BJ (cell line): Measurements from ENCODE around the gene KLF14. TPM values are rescaled to one million over a fixed set of nuclear protein-coding genes. Genes with fewer than 3 reads are reported as not detected.

Experiments
- CTCF ChIA-PET: fragments of 350-600 bp; formaldehyde crosslinking; extraction: SDS; loops from one replicate; lab custom pipeline; 2021; ENCODE audit warnings: antibody characterized with exemption, inconsistent platforms; lab: Yijun Ruan, JAX
- POLR2A ChIA-PET: fragments of 300-600 bp; sonication (Branson Sonifier 250); formaldehyde crosslinking; extraction: SDS; loops from one replicate; lab custom pipeline; 2021; ENCODE audit warnings: antibody characterized with exemption; lab: Charles Lee
- DNase-seq: peaks from one replicate; pipeline ENCODE4 v3.0.0-alpha.2; 2011; ENCODE audit warnings: low read depth
- H3K27me3 ChIP-seq: 2 replicates; pipeline ENCODE4 v1.6.0; 2011; ENCODE audit warnings: low read length; ENCODE audit not compliant: control insufficient read depth, insufficient read depth
- H3K36me3 ChIP-seq: 2 replicates; pipeline ENCODE4 v1.5.1; 2011; ENCODE audit warnings: low read length; ENCODE audit not compliant: control insufficient read depth, insufficient read depth
- H3K4me3 ChIP-seq: 2 replicates; pipeline ENCODE4 v1.5.1; 2011; ENCODE audit warnings: low read depth, mild to moderate bottlenecking, control low read depth, low read length
- polyA plus RNA-seq: library from polyadenylated mRNA; depleted of rRNA; stranded (reverse); fragments of >200 nt; gene quantifications from 2 replicates; pipeline ENCODE4 v1.2.3, GENCODE V29; 2011
- TF ChIP-seq, protein P1 (sequence below): IDR thresholded peaks from 2 replicates; pipeline ENCODE4 v1.5.1; 2011; ENCODE audit warnings: low read depth, mild to moderate bottlenecking, control low read depth, inconsistent platforms, low read length, moderate library complexity; ENCODE audit not compliant: insufficient read depth

KLF14 gene
- polyA plus RNA-seq, 1 experiment, result not detected

GRCh38 chr7:130732980-130733930 lies 752 bp downstream of the KLF14 start:
- DNase-seq, result no peak
- Histone ChIP-seq H3K4me3 (peak overlapping the region; percentile 38; the same call in 1 of the 2 replicates), H3K27me3 (peaks cover 15% of the 10 kb centered on the region), H3K36me3 (no peaks in the 10 kb centered on the region)
- TF ChIP-seq, protein P1, sequence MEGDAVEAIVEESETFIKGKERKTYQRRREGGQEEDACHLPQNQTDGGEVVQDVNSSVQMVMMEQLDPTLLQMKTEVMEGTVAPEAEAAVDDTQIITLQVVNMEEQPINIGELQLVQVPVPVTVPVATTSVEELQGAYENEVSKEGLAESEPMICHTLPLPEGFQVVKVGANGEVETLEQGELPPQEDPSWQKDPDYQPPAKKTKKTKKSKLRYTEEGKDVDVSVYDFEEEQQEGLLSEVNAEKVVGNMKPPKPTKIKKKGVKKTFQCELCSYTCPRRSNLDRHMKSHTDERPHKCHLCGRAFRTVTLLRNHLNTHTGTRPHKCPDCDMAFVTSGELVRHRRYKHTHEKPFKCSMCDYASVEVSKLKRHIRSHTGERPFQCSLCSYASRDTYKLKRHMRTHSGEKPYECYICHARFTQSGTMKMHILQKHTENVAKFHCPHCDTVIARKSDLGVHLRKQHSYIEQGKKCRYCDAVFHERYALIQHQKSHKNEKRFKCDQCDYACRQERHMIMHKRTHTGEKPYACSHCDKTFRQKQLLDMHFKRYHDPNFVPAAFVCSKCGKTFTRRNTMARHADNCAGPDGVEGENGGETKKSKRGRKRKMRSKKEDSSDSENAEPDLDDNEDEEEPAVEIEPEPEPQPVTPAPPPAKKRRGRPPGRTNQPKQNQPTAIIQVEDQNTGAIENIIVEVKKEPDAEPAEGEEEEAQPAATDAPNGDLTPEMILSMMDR, result no peak
- ChIA-PET POLR2A (no interaction called here), CTCF (interaction anchor here (1.6 kb wide), 2 partner anchors 11 to 661 kb away, joined by 4 read pairs; no protein-coding TSS in a partner anchor)

DNA sequence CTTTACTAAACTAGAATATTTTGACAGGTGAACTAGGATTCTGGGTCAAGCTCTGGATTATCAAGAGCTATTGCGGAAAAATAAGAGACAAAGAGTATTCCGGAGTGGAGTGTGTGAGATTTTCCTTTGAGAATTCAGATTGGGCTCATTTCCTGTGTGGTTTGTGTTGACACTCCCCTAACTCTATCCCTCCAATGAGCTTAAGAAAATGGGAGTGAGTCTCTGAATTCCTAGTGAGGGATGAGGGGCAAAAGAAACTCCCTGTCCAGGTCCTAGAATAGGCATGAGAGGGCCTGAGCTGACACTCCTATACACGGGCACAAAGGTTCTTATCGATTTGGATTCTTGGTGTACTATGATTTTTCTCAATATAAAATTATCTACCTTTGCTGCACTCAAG lies 10.2 kb downstream of the KLF14 start:
- TF ChIP-seq, protein P1, result no peak
- no peak for DNase-seq
- Histone ChIP-seq H3K36me3 (no peaks in the 10 kb centered on the region), H3K4me3 (no peak overlapping the region), H3K27me3 (peaks cover 2% of the 10 kb centered on the region)
- POLR2A ChIA-PET, result no interaction called here
- CTCF ChIA-PET, result interaction anchor here (0.7 to 3.0 kb wide), 6 partner anchors 105 to 663 kb away, joined by 3 to 35 read pairs (median 4); partner anchors contain the start of gene KLHDC10

DNA sequence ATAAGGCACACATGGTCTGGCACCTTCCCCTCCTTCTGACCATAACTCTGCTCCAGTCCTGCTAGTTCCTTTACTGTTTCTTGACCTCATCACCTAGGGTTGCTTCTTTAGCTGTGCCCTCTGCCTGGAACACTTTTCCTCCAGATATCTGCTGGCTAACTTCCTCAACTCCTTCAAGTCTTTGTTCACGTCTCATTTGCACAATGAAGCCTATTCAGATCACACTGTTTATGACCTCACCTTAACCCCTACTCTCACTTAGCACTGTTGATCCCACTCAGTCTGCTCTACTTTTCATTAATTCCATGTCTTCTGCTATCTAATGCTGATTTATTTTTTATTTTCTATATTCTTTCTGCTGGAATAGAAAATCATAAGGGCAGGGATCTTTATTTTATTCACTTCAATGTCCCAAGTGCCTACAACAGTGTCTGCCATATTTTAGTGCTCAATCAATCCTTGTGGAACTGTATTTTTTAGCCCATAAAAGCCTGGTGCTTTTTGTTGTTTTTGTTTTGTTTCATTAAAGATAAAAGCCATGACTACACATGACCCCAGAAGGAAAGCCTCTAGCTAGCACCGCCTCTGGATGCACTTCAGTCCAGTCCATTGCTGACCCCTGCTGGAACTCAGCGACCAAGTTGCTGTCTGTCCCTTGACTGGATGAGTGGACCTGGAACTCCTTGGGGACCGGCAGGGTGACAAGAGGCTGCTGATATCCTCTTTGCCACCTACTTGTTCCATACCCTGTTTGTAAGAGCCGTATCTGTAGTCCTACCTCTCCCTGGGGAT lies 12.3 kb downstream of the KLF14 start:
- Histone ChIP-seq H3K27me3 (peaks cover 3% of the 10 kb centered on the region), H3K36me3 (no peaks in the 10 kb centered on the region), H3K4me3 (no peak overlapping the region)
- TF ChIP-seq, protein P1, result peak; percentile 72
- ChIA-PET CTCF (interaction anchor here (0.5 to 3.0 kb wide), 19 partner anchors 9 to 661 kb away, joined by 3 to 35 read pairs (median 4); partner anchors contain the start of gene KLHDC10), POLR2A (no interaction called here)
- no peak for DNase-seq

DNA sequence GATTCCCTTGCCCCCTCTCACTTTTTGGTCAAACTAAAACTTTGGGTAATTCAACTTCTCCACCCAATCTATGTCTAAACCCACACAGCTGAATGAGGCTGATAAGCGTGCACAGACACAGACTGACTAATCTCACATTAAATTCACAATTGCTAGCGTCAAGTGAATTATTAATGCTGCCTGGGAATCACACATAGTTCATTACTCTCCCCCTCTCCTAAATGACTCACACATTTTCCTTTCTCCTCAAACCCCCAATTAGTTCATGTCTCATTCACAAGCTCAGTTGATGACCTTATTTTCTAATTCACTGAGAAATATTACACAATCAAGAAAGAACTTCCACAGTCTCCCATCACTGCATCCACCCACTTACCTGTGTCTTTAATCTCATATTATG lies 14.5 kb downstream of the KLF14 start:
- H3K27me3 ChIP-seq, result peaks cover 5% of the 10 kb centered on the region
- ChIA-PET CTCF (interaction anchor here (1.4 kb wide), 1 partner anchor 648 kb away, joined by 3 read pairs; no protein-coding TSS in a partner anchor), POLR2A (no interaction called here)
- no peaks in the 10 kb centered on the region for H3K36me3 ChIP-seq
- no peak overlapping the region for H3K4me3 ChIP-seq
- TF ChIP-seq, protein P1, result no peak
- no peak for DNase-seq
